H1 (cell line): ENCODE measurements around the gene SOX1. TPM values are rescaled to one million over a fixed set of nuclear protein-coding genes. Genes with fewer than 3 reads are reported as not detected.

Experiments used
- CTCF ChIA-PET: fragments of 300-600 bp; sonication (Branson Sonifier 250); formaldehyde crosslinking; loops from one replicate; lab custom pipeline; 2021; ENCODE audit not compliant: partially characterized antibody; lab: Charles Lee
- POLR2A ChIA-PET: fragments of 300-600 bp; sonication (Branson Sonifier 250); formaldehyde crosslinking; loops from one replicate; lab custom pipeline; 2021; ENCODE audit warnings: inconsistent platforms; ENCODE audit not compliant: partially characterized antibody; lab: Charles Lee
- DNase-seq, 2 experiments: peaks; one replicate each; pipeline versions ENCODE4 v3.0.0 to v3.0.0-alpha.2; 2010 to 2022; ENCODE audit warnings: low spot score in 2 of 2, low read depth in 1 of 2, mixed read lengths in 1 of 2
- FAIRE-seq: peaks from 2 replicates; lab custom pipeline; 2011; peaks lifted over from hg19 to GRCh38; lab: Jason Lieb, UNC
- H2AFZ ChIP-seq: 2 replicates; pipeline ENCODE4 v1.8.1; 2012; ENCODE audit warnings: low read length, inconsistent platforms
- H2AK5ac ChIP-seq: 2 replicates; pipeline ENCODE4 v1.6.1; 2013; ENCODE audit warnings: low read depth, low read length
- H2BK120ac ChIP-seq: replicated peaks from 2 replicates; pipeline ENCODE3; 2013; ENCODE audit warnings: low read depth, low read length, inconsistent platforms
- H2BK12ac ChIP-seq: 2 replicates; pipeline ENCODE4 v1.6.1; 2013; ENCODE audit warnings: low read depth, low read length
- H2BK15ac ChIP-seq: 2 replicates; pipeline ENCODE4 v1.6.1; 2013; ENCODE audit warnings: low read length
- H2BK20ac ChIP-seq: 2 replicates; pipeline ENCODE4 v1.6.1; 2013; ENCODE audit warnings: low read length
- H2BK5ac ChIP-seq: 2 replicates; pipeline ENCODE4 v1.6.1; 2013; ENCODE audit warnings: low read depth, low read length
- H3K14ac ChIP-seq: 2 replicates; pipeline ENCODE4 v1.6.1; 2013; ENCODE audit warnings: inconsistent platforms; ENCODE audit not compliant: insufficient read length
- H3K18ac ChIP-seq: 2 replicates; pipeline ENCODE4 v1.6.1; 2013; ENCODE audit warnings: low read length; ENCODE audit errors: extremely low read depth
- H3K23ac ChIP-seq: 2 replicates; pipeline ENCODE4 v1.6.1; 2013; ENCODE audit warnings: inconsistent platforms; ENCODE audit not compliant: insufficient read length
- H3K23me2 ChIP-seq: 2 replicates; pipeline ENCODE4 v1.6.1; 2013; ENCODE audit warnings: low read depth, low read length
- H3K27ac ChIP-seq: 2 replicates; pipeline ENCODE4 v1.6.1; 2011; ENCODE audit warnings: low read depth, low read length, inconsistent platforms
- H3K27me3 ChIP-seq, 4 experiments: replicated peaks in 1 of 4; 1 replicate in 1 of 4; 2 replicates in 3 of 4; pipeline versions ENCODE4 v1.6.1 to v1.8.1; 2011 to 2013; ENCODE audit warnings: low read length in 3 of 4, mild to moderate bottlenecking in 3 of 4, inconsistent platforms in 2 of 4, mixed read lengths in 2 of 4, moderate library complexity in 1 of 4; ENCODE audit not compliant: control insufficient read depth in 3 of 4, insufficient read depth in 3 of 4; ENCODE audit errors: extremely low read depth in 1 of 4
- H3K36me3 ChIP-seq, 4 experiments: 2 replicates each; pipeline versions ENCODE4 v1.6.1 to v1.8.1; 2011 to 2013; ENCODE audit warnings: mild to moderate bottlenecking in 4 of 4, low read length in 3 of 4, moderate library complexity in 2 of 4, control low read depth in 1 of 4, inconsistent platforms in 1 of 4; ENCODE audit not compliant: insufficient read depth in 4 of 4, control insufficient read depth in 2 of 4
- H3K4ac ChIP-seq: replicated peaks from 2 replicates; pipeline ENCODE3; 2013; ENCODE audit warnings: low read length, low read depth, mixed read lengths, inconsistent platforms; ENCODE audit not compliant: insufficient read length
- H3K4me1 ChIP-seq, 4 experiments: replicated peaks in 1 of 4; 1 replicate in 1 of 4; 2 replicates in 3 of 4; pipeline versions ENCODE4 v1.6.1 to v1.8.1; 2011 to 2013; ENCODE audit warnings: low read length in 3 of 4, inconsistent platforms in 2 of 4, mixed read lengths in 1 of 4; ENCODE audit not compliant: insufficient read depth in 4 of 4, control insufficient read depth in 3 of 4
- H3K4me2 ChIP-seq, 2 experiments: 2 replicates each; pipeline versions ENCODE4 v1.6.1 to v1.8.1; 2011 to 2013; ENCODE audit warnings: low read depth in 2 of 2, low read length in 2 of 2, control low read depth in 1 of 2, inconsistent platforms in 1 of 2, mild to moderate bottlenecking in 1 of 2; ENCODE audit not compliant: insufficient read depth in 1 of 2
- H3K4me3 ChIP-seq, 4 experiments: fragments of 200-600, 300-600 bp in 1 of 4; sonication (generic), shearing (Covaris generic), sonication (Bioruptor Twin) in 1 of 4; 2 replicates each; pipeline versions ENCODE4 v1.5.1 to v1.8.1; 2011 to 2016; ENCODE audit warnings: low read length in 4 of 4, low read depth in 3 of 4, control low read depth in 2 of 4, inconsistent platforms in 2 of 4, mild to moderate bottlenecking in 2 of 4, mixed read lengths in 1 of 4, moderate library complexity in 1 of 4; ENCODE audit not compliant: insufficient read depth in 2 of 4; ENCODE audit errors: extremely low read depth in 1 of 4
- H3K56ac ChIP-seq: replicated peaks from 2 replicates; pipeline ENCODE3; 2013; ENCODE audit warnings: low read depth, mild to moderate bottlenecking, mixed read lengths, low read length, inconsistent platforms; ENCODE audit not compliant: insufficient read length
- H3K79me1 ChIP-seq: 2 replicates; pipeline ENCODE4 v1.6.1; 2013; ENCODE audit warnings: low read depth, low read length, control low read depth
- H3K79me2 ChIP-seq, 2 experiments: 2 replicates each; pipeline versions ENCODE4 v1.6.1 to v1.8.1; 2012 to 2013; ENCODE audit warnings: low read length in 2 of 2, mild to moderate bottlenecking in 2 of 2, inconsistent platforms in 1 of 2; ENCODE audit not compliant: insufficient read depth in 2 of 2, control insufficient read depth in 1 of 2
- H3K9ac ChIP-seq, 4 experiments: replicated peaks in 1 of 4; 1 replicate in 1 of 4; 2 replicates in 3 of 4; pipeline versions ENCODE4 v1.6.1 to v1.8.1; 2011 to 2013; ENCODE audit warnings: low read depth in 3 of 4, low read length in 3 of 4, control low read depth in 2 of 4, mild to moderate bottlenecking in 2 of 4, moderate library complexity in 2 of 4, inconsistent platforms in 1 of 4; ENCODE audit errors: extremely low read depth in 1 of 4
- H3K9me3 ChIP-seq, 2 experiments: 2 replicates each; pipeline versions ENCODE4 v1.6.1 to v1.8.1; 2012 to 2013; ENCODE audit warnings: mild to moderate bottlenecking in 2 of 2, moderate library complexity in 2 of 2, control low read depth in 1 of 2, inconsistent platforms in 1 of 2, low read depth in 1 of 2, low read length in 1 of 2, mixed read lengths in 1 of 2; ENCODE audit not compliant: insufficient read depth in 2 of 2
- H4K20me1 ChIP-seq, 2 experiments: replicated peaks in 1 of 2; 2 replicates each; pipeline versions ENCODE3 to v1.8.1; 2011 to 2013; ENCODE audit warnings: inconsistent platforms in 2 of 2, low read length in 2 of 2, mild to moderate bottlenecking in 1 of 2; ENCODE audit not compliant: insufficient read depth in 2 of 2, control insufficient read depth in 1 of 2
- H4K5ac ChIP-seq: 2 replicates; pipeline ENCODE4 v1.6.1; 2013; ENCODE audit warnings: low read length, low read depth, mixed read lengths, inconsistent platforms; ENCODE audit not compliant: insufficient read length
- H4K8ac ChIP-seq: 2 replicates; pipeline ENCODE4 v1.8.0; 2013; ENCODE audit warnings: mild to moderate bottlenecking, moderate library complexity, low read length, inconsistent platforms; ENCODE audit not compliant: insufficient read depth; ENCODE audit errors: extremely low read depth
- H4K91ac ChIP-seq: replicated peaks from 2 replicates; pipeline ENCODE3; 2013; ENCODE audit warnings: low read length, mixed read lengths, inconsistent platforms; ENCODE audit not compliant: insufficient read length
- ATF3 ChIP-seq: IDR thresholded peaks from 2 replicates; pipeline ENCODE4 v1.6.1; 2011; ENCODE audit warnings: low read depth, mild to moderate bottlenecking, low read length; ENCODE audit not compliant: insufficient read depth
- BRCA1 ChIP-seq: IDR thresholded peaks from 2 replicates; pipeline ENCODE4 v1.6.1; 2012; ENCODE audit warnings: low read depth, low read length, improper control_type of control experiment
- CBX5 ChIP-seq: fragments of 300-800, 300-1000 bp; sonication (generic); IDR thresholded peaks from 2 replicates; pipeline ENCODE4 v1.7.1; 2016; ENCODE audit warnings: antibody characterized with exemption, low read length, low read depth
- CEBPB ChIP-seq: IDR thresholded peaks from 2 replicates; pipeline ENCODE4 v1.6.1; 2012; ENCODE audit warnings: low read depth, low read length
- GTF2F1 ChIP-seq: IDR thresholded peaks from 2 replicates; pipeline ENCODE4 v1.6.1; 2012; ENCODE audit warnings: low read depth, low read length, improper control_type of control experiment, borderline replicate concordance
- JUN ChIP-seq: IDR thresholded peaks from 2 replicates; pipeline ENCODE4 v1.6.1; 2011; ENCODE audit warnings: low read depth, mild to moderate bottlenecking, improper control_type of control experiment, low read length
- MAX ChIP-seq: IDR thresholded peaks from 2 replicates; pipeline ENCODE4 v1.6.1; 2012; ENCODE audit warnings: inconsistent platforms
- RFX5 ChIP-seq: IDR thresholded peaks from 2 replicates; pipeline ENCODE4 v1.6.1; 2011; ENCODE audit warnings: low read depth, low read length, improper control_type of control experiment, borderline replicate concordance
- RXRA ChIP-seq: IDR thresholded peaks from 2 replicates; pipeline ENCODE4 v1.6.1; 2011; ENCODE audit warnings: low read depth, mild to moderate bottlenecking, low read length, moderate library complexity; ENCODE audit not compliant: insufficient read depth
- SIRT6 ChIP-seq: IDR thresholded peaks from one replicate; pipeline ENCODE4 v1.7.1; 2012; ENCODE audit warnings: low read length, inconsistent platforms
- SIX5 ChIP-seq: IDR thresholded peaks from 2 replicates; pipeline ENCODE4 v1.6.1; 2011; ENCODE audit warnings: mild to moderate bottlenecking, low read depth, low read length
- SP2 ChIP-seq: IDR thresholded peaks from 2 replicates; pipeline ENCODE4 v1.6.1; 2012; ENCODE audit warnings: mild to moderate bottlenecking, low read length, inconsistent platforms
- USF2 ChIP-seq: IDR thresholded peaks from 2 replicates; pipeline ENCODE4 v1.6.1; 2011; ENCODE audit warnings: low read length, improper control_type of control experiment
- YY1 ChIP-seq: IDR thresholded peaks from 2 replicates; pipeline ENCODE4 v1.6.1; 2011; ENCODE audit warnings: low read depth, mild to moderate bottlenecking, low read length
- WGBS, 2 experiments: shearing (Covaris generic) in 1 of 2; methylation state at CpG; one replicate each; pipeline versions ENCODE4 v1.1.6 to v1.1.7; 2013 to 2015; ENCODE audit warnings: low lambda C conversion rate in 2 of 2, mixed read lengths in 2 of 2, inconsistent platforms in 1 of 2, low coverage in 1 of 2, missing lambda C conversion rate in 1 of 2; ENCODE audit not compliant: insufficient replicate concordance in 2 of 2, insufficient coverage in 1 of 2, insufficient read length in 1 of 2; ENCODE audit errors: extremely low coverage in 1 of 2, missing lambda C conversion rate in 1 of 2; 5-methylcytosine and 5-hydroxymethylcytosine counted together
- polyA plus RNA-seq, 7 experiments: library from polyadenylated mRNA; depleted of rRNA in 3 of 7; stranded (reverse) in 5 of 7; unstranded in 2 of 7; fragments of >200 nt in 5 of 7; fragments of 200-250 nt in 2 of 7; gene quantifications; 1 replicate in 5 of 7; 2 replicates in 1 of 7; 4 replicates in 1 of 7; pipeline versions ENCODE4 v1.2.1 to v1.2.3, GENCODE V29; 2011 to 2013; ENCODE audit warnings: missing spikeins in 2 of 7, mixed read lengths in 2 of 7
- total RNA-seq: library from RNA; stranded (reverse); fragmentation: NEBNext Ultra II Directional; extraction: Animal tissue kit (Norgen Biotek cat#: 25700); gene quantifications from 2 replicates; pipeline ENCODE4 v1.2.1, GENCODE V29; 2021

Gene SOX1
- total and polyA plus RNA-seq, 2 of the 8 experiments (the other 6 are each of a cell fraction or from before 2014, with no cell fraction given) = 0.03 to 0.09 TPM

- H3K27ac ChIP-seq = no peak overlapping the region
- no peaks in the 10 kb centered on the region for H3K9me3 ChIP-seq
- POLR2A ChIA-PET = no interaction called here
- peaks cover 0 to 8% (median 7%) of the 10 kb centered on the region in 4 experiments; a peak in 4 of 7 replicates for H3K27me3 ChIP-seq
- H3K79me2 ChIP-seq = no peaks in the 10 kb centered on the region
- no peak overlapping the region for H3K4me2 ChIP-seq
- DNase-seq = no peak
- H3K4ac ChIP-seq = no peak overlapping the region
- no peak overlapping the region for H2AFZ ChIP-seq
- H2BK15ac ChIP-seq = peak overlapping the region; percentile 81; the same call in 1 of the 2 replicates
- no peaks in the 10 kb centered on the region for H3K23me2 ChIP-seq
- no peak overlapping the region for H3K9ac ChIP-seq
- no peak overlapping the region for H3K4me3 ChIP-seq
- H3K36me3 ChIP-seq = no peaks in the 10 kb centered on the region
- CTCF ChIA-PET = interaction anchor here (1.3 kb wide), 1 partner anchor 38 kb away, joined by 3 read pairs; no protein-coding TSS in a partner anchor
- no peak for FAIRE-seq
- H2AK5ac ChIP-seq = no peak overlapping the region
- H3K14ac ChIP-seq = no peak overlapping the region
- no peak overlapping the region for H4K5ac ChIP-seq
- H3K56ac ChIP-seq = no peak overlapping the region
- no peak overlapping the region for H2BK20ac ChIP-seq
- no peak overlapping the region for H3K18ac ChIP-seq
- H3K79me1 ChIP-seq = no peaks in the 10 kb centered on the region
- H4K20me1 ChIP-seq = no peaks in the 10 kb centered on the region
- H2BK5ac ChIP-seq = no peak overlapping the region
- no peak overlapping the region for H4K91ac ChIP-seq
- no peak overlapping the region for H2BK12ac ChIP-seq
- H4K8ac ChIP-seq = no peak overlapping the region
- H2BK120ac ChIP-seq = no peak overlapping the region
- H3K4me1 ChIP-seq = 0 out of 7 replicates have a peak, but pooled peaks cover 0 to 3% (median 0%) of the 10 kb centered on the region in 4 experiments
- WGBS, 2 experiments = 69% methylated on average over 3 of the region's 4 CpGs; no CpG with 5 or more reads in 1 of the 2 experiments
- no peak overlapping the region for H3K23ac ChIP-seq
- TF ChIP-seq RXRA (no peak), ATF3 (no peak), CBX5 (no peak), YY1 (no peak), BRCA1 (no peak), CEBPB (no peak), MAX (no peak), USF2 (no peak), RFX5 (no peak), SP2 (no peak), SIRT6 (no peak), SIX5 (no peak), JUN (no peak), GTF2F1 (no peak)
Observed at GRCh38 chr13:112113851-112114250, 46.9 kb downstream of the SOX1 start.
